ENCODE measurements around the gene PUM2. TPM values are rescaled to one million over a fixed set of nuclear protein-coding genes. Genes with fewer than 3 reads are reported as not detected.
A peak's percentile ranks its signal among the peaks of the same experiment; 100 is the strongest.

Gene PUM2
- total and polyA plus RNA-seq, 2 of the 13 experiments (the other 11 are each of a cell fraction or from before 2014, with no cell fraction given), result 69.6 to 69.8 TPM

- TF ChIP-seq ZNF710 (CRISPR knock-in tag; IDR thresholded peaks at IDR 0.05; ENCODE audit: borderline replicate concordance), result no peak
- 0 out of 2 replicates have a peak, but pooled peaks have one; percentile 15 for TF ChIP-seq IRF9 (CRISPR knock-in tag; IDR thresholded peaks at IDR 0.05; ENCODE audit: borderline replicate concordance)
- no peak; the same call in 1 of the 2 replicates for TF ChIP-seq SP4 (CRISPR knock-in tag; IDR thresholded peaks at IDR 0.05)
- TF ChIP-seq MLX (CRISPR knock-in tag; IDR thresholded peaks at IDR 0.05), result no peak
- no peak for TF ChIP-seq ZNF362 (CRISPR knock-in tag; IDR thresholded peaks at IDR 0.05; ENCODE audit: borderline replicate concordance)
- no peak for TF ChIP-seq MLXIP (CRISPR knock-in tag; IDR thresholded peaks at IDR 0.05; ENCODE audit: borderline replicate concordance)
- no peak for TF ChIP-seq ZNF18 (CRISPR knock-in tag; IDR thresholded peaks at IDR 0.05; ENCODE audit: insufficient replicate concordance)
- peak; percentile 49; the same call in 1 of the 2 replicates for TF ChIP-seq CBFB (CRISPR knock-in tag; IDR thresholded peaks at IDR 0.05)
- no peak for TF ChIP-seq EED (CRISPR knock-in tag; IDR thresholded peaks at IDR 0.05)
- TF ChIP-seq NONO (IDR thresholded peaks at IDR 0.05), result no peak
- no peak for TF ChIP-seq NONO (CRISPR knock-in tag; conservative IDR thresholded peaks at IDR 0.05)
- no peak for TF ChIP-seq MXD3 (CRISPR knock-in tag; IDR thresholded peaks at IDR 0.05)
- TF ChIP-seq ATF3 (CRISPR knock-in tag; IDR thresholded peaks at IDR 0.05), result no peak
- TF ChIP-seq ZSCAN31 (CRISPR knock-in tag; IDR thresholded peaks at IDR 0.05; ENCODE audit: low read depth), result no peak
- no peak for TF ChIP-seq TGIF2 (CRISPR knock-in tag; IDR thresholded peaks at IDR 0.05)
- no peak for TF ChIP-seq TERF1 (CRISPR knock-in tag; IDR thresholded peaks at IDR 0.05)
- no peak for TF ChIP-seq BRCA1 (CRISPR knock-in tag; IDR thresholded peaks at IDR 0.05)
Measured at GRCh38 chr2:20207051-20207450, 143.6 kb downstream of the PUM2 start (continued).
